ENCODE measurements around the gene RUSF1. TPM values are rescaled to one million over a fixed set of nuclear protein-coding genes. Genes with fewer than 3 reads are reported as not detected.
A peak's percentile ranks its signal among the peaks of the same experiment; 100 is the strongest.
"Not testable (repeated sequence)": the region's sequence is repeated elsewhere in the genome, so short reads cannot be mapped to it uniquely, and the experiment has no call there.

The RUSF1 gene
- total RNA-seq, 2 experiments from 2014 or later: 39.5 to 43.7 TPM

DNA sequence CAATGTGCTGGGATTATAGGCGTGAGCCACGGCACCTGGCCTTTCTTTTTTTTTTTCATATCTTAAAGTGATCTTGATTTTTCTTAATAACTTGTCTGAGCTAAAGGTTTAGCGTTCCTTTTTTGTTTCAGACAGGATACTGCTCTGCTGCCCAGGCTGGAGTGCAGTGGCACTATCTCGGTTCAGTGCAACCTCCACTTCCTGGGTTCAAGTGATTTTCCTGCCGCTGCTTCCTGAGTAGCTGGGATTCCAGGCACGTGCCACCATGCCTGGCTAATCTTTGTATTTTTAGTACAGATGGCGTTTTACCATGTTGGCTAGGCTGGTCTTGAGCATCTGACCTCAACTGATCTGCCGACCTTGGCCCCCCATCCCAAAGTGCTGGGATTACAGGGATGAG, 4.0 kb downstream of the RUSF1 start:
- DNase-seq: no peak
- Mint-ChIP-seq H3K36me3 (ENCODE audit: low read depth) (peaks cover 14% of the 10 kb centered on the region), H3K4me1 (peaks cover 46% of the 10 kb centered on the region), H3K27me3 (no peaks in the 10 kb centered on the region), H3K27ac (no peak overlapping the region), H3K4me3 (no peak overlapping the region), H3K9me3 (no peaks in the 10 kb centered on the region)
- ChIA-PET CTCF (interaction anchor here (1.2 to 1.4 kb wide), 2 partner anchors 9 to 11 kb away, joined by 3 to 4 read pairs; no protein-coding TSS in a partner anchor), POLR2A (no interaction called here)

DNA sequence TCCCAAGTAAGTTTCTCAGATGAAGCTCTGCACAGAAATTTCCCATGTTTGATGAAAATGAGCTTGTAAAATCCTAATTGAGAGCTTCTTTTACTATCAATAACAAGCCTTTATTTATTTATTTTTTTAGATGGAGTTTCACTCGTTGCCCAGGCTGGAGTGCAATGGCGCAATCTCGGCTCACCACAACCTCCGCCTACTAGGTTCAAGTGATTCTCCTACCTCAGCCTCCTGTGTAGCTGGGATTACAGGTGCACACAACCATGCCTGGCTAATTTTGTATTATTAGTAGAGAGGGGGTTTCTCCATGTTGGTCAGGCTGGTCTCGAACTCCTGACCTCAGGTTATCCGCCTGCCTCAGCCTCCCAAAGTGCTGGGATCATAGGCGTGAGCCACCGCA, 4.6 kb downstream of the RUSF1 start:
- H3K4me1 Mint-ChIP-seq: peaks cover 40% of the 10 kb centered on the region

DNA sequence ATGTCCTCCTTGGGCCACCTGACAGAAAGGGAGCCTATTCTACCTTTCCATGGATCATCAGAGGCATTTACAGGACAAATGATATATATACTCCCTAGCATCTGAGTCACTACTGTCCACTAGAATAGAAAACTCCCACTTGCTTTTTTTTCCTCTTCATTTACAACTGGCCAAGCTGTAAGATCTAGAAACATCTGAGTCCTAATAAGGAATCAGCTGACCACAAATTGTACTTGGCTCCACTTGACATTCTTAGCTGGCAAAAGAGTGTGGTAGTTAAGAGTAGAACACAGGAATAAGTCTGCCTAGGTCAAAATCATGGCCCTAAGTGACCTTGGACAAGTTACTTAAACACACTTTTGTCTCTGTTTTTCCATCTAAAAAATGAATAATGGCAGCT, 5.2 kb downstream of the RUSF1 start:
- CTCF ChIA-PET: interaction anchor here (0.6 to 1.4 kb wide), 5 partner anchors 8 to 1052 kb away, joined by 3 to 4 read pairs (median 3); partner anchors contain the start of gene ARMC5
- no peak for DNase-seq
- Mint-ChIP-seq H3K27me3 (no peaks in the 10 kb centered on the region), H3K4me1 (peaks cover 37% of the 10 kb centered on the region), H3K9me3 (no peaks in the 10 kb centered on the region), H3K27ac (no peak overlapping the region), H3K36me3 (ENCODE audit: low read depth) (peaks cover 8% of the 10 kb centered on the region), H3K4me3 (no peak overlapping the region)
- POLR2A ChIA-PET: no interaction called here

More for the DNA sequence above, 4.6 kb downstream of the RUSF1 start:
- CTCF ChIA-PET: interaction anchor here (0.6 to 1.4 kb wide), 5 partner anchors 8 to 1052 kb away, joined by 3 to 4 read pairs (median 3); partner anchors contain the start of gene ARMC5
- peaks cover 11% of the 10 kb centered on the region for H3K36me3 Mint-ChIP-seq (ENCODE audit: low read depth)
- H3K9me3 Mint-ChIP-seq, H3K4me3 Mint-ChIP-seq, H3K27me3 Mint-ChIP-seq, DNase-seq, POLR2A ChIA-PET, H3K27ac Mint-ChIP-seq: not testable (repeated sequence)

DNA sequence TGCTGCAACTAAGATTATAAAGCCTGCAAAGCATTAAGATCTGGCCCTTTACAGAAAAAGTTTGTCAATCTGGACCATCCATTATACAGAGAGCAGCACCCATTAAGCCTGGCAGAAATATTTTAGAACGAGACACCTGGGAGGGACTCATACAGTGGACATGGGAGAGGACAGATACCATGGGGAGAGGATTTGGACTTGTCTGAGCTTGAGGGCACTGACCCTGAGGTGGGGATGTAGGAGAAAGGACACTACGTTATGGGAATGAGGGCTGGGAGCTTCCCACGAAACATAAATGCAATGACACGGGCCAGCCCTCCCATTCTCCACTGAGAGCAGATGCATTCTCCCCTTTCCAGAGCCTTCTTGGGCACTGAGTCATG, 6.2 kb downstream of the RUSF1 start:
- POLR2A ChIA-PET: no interaction called here
- Mint-ChIP-seq H3K27ac (no peak overlapping the region), H3K36me3 (ENCODE audit: low read depth) (peaks cover 8% of the 10 kb centered on the region), H3K4me1 (peaks cover 30% of the 10 kb centered on the region), H3K9me3 (no peaks in the 10 kb centered on the region), H3K4me3 (no peak overlapping the region), H3K27me3 (no peaks in the 10 kb centered on the region)
- CTCF ChIA-PET: interaction anchor here (0.6 to 1.9 kb wide), 6 partner anchors 9 to 198 kb away, joined by 3 to 6 read pairs (median 4); no protein-coding TSS in a partner anchor
- no peak for DNase-seq

DNA sequence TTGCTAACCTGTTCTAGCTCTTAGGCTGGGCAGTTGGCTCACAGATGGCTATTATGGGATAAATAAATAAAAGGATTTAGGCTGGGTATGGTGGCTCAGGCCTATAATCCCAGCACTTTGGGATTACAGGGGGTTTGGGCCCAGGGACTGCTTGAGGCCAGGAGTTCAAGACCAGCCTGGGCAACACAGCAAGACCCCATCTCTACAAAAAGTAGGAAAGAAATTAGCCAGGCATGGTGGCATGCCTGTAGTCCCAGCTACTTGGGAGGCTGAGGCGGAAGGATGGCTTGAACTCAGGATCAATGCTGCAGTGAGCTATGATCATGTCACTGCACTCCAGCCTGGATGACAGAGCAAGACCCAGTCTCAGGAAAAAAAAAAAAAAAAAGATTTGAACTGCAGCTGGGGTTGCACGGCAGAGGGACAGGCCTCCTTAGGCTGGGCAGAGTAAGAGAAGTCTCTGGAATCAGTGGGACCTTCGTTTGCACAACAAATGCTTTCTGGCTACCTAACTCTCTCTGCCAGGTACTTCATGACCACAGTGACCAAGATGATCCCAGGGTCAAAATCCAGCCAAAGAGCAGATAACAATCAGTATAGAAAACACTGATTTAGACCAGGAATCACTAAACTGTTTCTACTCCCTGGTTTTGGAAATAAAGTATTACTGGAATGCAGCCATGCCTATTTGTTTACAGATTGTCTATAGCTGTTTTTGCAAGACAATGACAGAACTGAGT, 6.8 kb downstream of the RUSF1 start:
- ChIA-PET POLR2A (no interaction called here), CTCF (interaction anchor here (0.6 to 1.9 kb wide), 6 partner anchors 9 to 199 kb away, joined by 3 to 6 read pairs (median 4); no protein-coding TSS in a partner anchor)
- H3K36me3 Mint-ChIP-seq (ENCODE audit: low read depth): peaks cover 8% of the 10 kb centered on the region
- no peaks in the 10 kb centered on the region for H3K27me3 Mint-ChIP-seq
- no peak overlapping the region for H3K4me3 Mint-ChIP-seq
- no peaks in the 10 kb centered on the region for H3K9me3 Mint-ChIP-seq
- no peak overlapping the region for H3K27ac Mint-ChIP-seq
- H3K4me1 Mint-ChIP-seq: peaks cover 25% of the 10 kb centered on the region
- DNase-seq: no peak

DNA sequence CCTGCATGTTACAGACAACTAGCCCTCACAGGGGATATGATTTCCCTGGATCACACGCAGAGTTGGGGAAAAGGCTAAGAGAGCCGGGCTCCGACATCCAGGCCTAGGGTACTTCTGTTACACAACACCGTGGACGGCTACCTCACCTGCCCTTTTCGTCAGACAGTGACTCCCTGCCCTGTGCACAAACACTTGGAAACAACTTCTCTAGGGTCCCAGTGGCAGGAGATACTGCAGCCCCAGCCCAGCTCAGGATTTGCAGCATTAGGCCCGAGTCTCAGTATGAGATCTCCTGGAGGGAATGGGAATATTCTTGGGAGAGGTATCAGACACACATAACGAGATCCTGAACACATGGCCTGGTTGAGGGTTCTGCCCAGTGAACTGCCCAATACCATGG, 8.3 kb downstream of the RUSF1 start:
- Mint-ChIP-seq H3K36me3 (ENCODE audit: low read depth) (peaks cover 3% of the 10 kb centered on the region), H3K9me3 (no peaks in the 10 kb centered on the region), H3K27me3 (no peaks in the 10 kb centered on the region), H3K27ac (no peak overlapping the region), H3K4me3 (no peak overlapping the region), H3K4me1 (peaks cover 11% of the 10 kb centered on the region)
- ChIA-PET CTCF (interaction anchor here (1.9 kb wide), 1 partner anchor 11 kb away, joined by 6 read pairs; no protein-coding TSS in a partner anchor), POLR2A (no interaction called here)
- no peak for DNase-seq

DNA sequence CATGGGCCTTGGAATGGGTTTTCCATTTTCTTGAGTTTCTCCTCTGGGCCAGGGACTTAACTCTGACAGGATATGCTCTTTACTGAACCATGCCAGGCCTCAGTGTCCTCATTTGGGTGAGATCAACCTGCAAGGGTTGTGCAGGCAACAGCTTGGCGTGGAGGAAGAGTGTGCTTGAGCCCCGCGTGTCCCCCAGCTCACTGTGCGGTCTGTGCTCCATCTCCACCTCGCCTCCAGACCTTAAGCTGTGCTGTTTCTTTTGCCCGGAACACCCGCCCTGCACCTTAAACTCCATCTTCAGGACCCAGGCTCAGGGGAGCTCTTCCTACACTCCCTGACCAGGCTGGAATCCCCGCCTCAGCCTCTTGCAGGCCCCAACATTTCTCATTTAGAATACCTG, 9.7 kb downstream of the RUSF1 start:
- H3K9me3 Mint-ChIP-seq: no peaks in the 10 kb centered on the region
- no peaks in the 10 kb centered on the region for H3K4me1 Mint-ChIP-seq
- DNase-seq: no peak
- H3K36me3 Mint-ChIP-seq (ENCODE audit: low read depth): no peaks in the 10 kb centered on the region
- H3K4me3 Mint-ChIP-seq: no peak overlapping the region
- no peak overlapping the region for H3K27ac Mint-ChIP-seq
- CTCF ChIA-PET: interaction anchor here (1.3 to 1.8 kb wide), 2 partner anchors 38 to 370 kb away, joined by 3 to 5 read pairs; no protein-coding TSS in a partner anchor
- no peaks in the 10 kb centered on the region for H3K27me3 Mint-ChIP-seq
- POLR2A ChIA-PET: no interaction called here

DNA sequence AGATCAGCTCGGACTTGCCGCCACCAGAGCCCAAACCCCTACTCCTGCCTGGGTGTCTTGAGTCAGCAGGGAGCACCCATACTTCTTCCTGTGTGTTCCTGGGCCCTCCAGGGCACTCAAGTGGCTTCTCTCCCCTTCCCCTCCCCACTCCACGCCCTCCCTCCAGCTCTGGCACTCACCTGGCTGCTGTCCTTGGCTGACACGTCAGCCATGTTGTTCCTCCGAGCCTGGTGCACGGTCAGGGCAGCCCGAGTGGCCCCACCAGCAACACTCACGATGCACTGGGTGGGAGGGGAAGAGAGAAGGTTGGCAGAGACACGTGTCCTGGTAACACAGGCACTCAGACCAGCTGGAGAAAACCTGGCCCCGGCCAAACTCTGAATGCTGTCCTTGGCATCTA, 11.5 kb downstream of the RUSF1 start:
- Mint-ChIP-seq H3K4me1 (no peaks in the 10 kb centered on the region), H3K4me3 (no peak overlapping the region), H3K36me3 (ENCODE audit: low read depth) (peaks cover 3% of the 10 kb centered on the region), H3K9me3 (no peaks in the 10 kb centered on the region), H3K27ac (no peak overlapping the region), H3K27me3 (no peaks in the 10 kb centered on the region)
- no peak for DNase-seq
- POLR2A ChIA-PET: no interaction called here
- CTCF ChIA-PET: interaction anchor here (1.8 to 2.2 kb wide), 2 partner anchors 11 to 36 kb away, joined by 5 to 6 read pairs; partner anchors contain the start of gene RUSF1

DNA sequence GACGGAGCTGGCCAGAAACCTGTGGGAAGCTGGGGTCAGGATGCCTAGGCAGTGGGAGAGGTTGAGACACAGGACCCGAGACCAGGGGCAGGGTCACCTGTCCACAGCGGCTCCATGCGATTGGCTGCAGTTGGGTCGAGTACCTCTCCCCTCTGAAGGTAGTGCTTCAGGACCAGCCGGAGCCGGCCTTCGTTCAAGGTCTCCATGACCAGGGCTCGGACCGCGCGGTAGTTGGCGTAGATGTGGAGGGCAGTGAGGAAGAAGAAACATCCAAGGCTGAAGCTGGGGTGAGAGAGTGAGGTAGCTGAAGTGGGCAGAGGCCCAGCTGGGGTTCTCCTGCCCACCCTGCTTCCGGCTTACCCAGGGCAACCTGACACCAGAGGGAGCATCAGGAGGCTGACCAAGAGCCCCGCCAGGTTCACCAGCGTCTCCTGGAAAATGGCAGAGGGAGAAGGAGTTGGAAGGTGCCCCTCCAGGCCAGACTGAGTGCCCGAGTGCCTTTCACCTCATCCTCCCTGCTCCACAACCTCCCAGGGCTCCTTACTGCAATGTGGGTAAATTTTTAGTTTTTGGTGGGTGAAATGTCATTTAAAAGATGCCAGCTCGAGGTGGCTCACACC, 14.6 kb downstream of the RUSF1 start:
- Mint-ChIP-seq H3K27ac (no peak overlapping the region), H3K27me3 (no peaks in the 10 kb centered on the region), H3K36me3 (ENCODE audit: low read depth) (peaks cover 5% of the 10 kb centered on the region), H3K9me3 (no peaks in the 10 kb centered on the region), H3K4me3 (no peak overlapping the region), H3K4me1 (no peaks in the 10 kb centered on the region)
- POLR2A ChIA-PET: no interaction called here
- CTCF ChIA-PET: interaction anchor here (1.7 kb wide), 1 partner anchor 10 kb away, joined by 4 read pairs; no protein-coding TSS in a partner anchor
- no peak for DNase-seq

DNA sequence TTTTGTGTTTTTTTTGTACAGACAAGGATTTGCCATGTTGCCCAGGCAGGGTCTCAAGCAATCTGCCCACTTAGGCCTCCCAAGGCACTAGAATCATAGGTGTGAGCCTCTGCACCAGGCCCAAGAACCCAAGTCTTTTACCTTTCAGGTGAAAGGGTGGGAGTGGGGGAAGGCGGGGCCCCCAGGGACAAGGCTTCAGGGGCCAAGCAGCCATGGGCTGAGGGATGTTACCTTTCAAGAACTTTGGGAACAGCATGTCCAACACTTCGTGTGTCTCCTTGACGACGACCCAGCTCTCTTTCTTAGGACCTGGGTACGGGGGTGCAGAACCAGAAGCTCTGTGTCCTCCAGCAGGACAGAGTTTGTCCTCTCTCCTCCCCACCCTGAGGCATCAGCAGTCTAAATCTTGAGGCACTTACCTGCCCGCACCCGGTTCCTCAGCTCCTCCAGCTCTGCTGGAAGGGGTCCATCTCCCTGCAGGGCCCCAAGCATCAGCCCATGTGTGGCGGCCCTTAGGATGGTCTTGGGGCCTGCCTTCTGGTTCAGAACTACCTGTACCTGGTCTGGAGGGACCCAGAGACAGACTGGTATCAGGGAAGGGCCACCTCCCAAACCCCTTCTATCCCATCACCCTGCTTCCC, 16.3 kb downstream of the RUSF1 start:
- Mint-ChIP-seq H3K4me3 (no peak overlapping the region), H3K27ac (no peak overlapping the region), H3K9me3 (no peaks in the 10 kb centered on the region), H3K36me3 (ENCODE audit: low read depth) (peaks cover 5% of the 10 kb centered on the region), H3K4me1 (peaks cover 4% of the 10 kb centered on the region), H3K27me3 (no peaks in the 10 kb centered on the region)
- no peak for DNase-seq
- ChIA-PET POLR2A (no interaction called here), CTCF (interaction anchor here (0.7 to 1.3 kb wide), 4 partner anchors 15 to 127 kb away, joined by 3 read pairs; partner anchors contain the start of gene ARMC5)

DNA sequence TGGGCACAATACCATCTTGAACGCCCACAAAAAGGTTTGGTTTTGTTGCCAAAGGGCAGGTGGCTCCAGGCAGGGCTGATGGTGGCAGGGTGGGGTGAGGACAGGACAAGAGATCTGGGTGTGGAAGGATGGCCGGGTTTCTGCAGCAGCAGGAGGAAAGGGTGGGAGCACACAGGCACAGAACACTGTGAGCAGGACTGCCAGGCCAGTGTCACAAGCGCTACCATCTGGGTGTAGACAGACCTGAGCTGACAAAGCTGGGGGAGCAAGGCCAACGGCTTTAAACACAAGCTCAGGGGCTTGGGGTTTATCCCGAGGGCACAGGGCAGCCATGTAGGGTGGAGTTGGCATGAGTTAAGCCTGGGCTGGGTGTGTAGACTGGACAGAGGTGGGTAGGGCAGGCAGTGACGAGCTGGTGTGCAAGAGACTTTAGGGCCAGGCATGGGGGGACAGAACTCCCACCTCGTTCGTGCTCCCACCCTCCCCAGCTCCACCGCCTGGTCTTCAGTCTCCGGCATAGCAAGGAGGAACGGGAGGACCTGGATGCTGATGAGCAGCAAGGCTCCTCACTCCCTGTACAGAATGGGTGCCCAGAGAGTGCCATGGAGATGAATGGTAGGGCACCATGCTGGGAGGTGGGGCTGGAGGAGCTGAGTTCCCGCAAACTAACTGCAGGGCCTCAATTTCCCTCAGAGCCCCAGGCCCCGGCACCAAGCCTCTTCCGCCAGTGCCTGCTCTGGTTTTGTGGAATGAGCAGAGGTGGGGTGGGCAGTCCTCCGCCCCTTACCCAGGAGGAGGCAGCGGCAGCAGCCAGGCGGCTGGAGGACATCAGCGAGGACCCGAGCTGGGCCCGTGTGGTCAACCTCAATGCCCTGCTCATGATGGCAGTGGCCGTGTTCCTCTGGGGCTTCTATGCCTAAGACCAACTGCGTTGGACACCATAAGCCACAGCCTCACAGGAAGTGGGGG, 18.3 kb downstream of the RUSF1 start:
- H3K27me3 Mint-ChIP-seq: peaks cover 6% of the 10 kb centered on the region
- CTCF ChIA-PET: interaction anchor here (1.2 to 1.7 kb wide), 4 partner anchors 11 to 371 kb away, joined by 3 to 6 read pairs (median 4); no protein-coding TSS in a partner anchor
- no peaks in the 10 kb centered on the region for H3K9me3 Mint-ChIP-seq
- no peak for DNase-seq
- H3K4me3 Mint-ChIP-seq: no peak overlapping the region
- peaks cover 6% of the 10 kb centered on the region for H3K4me1 Mint-ChIP-seq
- H3K36me3 Mint-ChIP-seq (ENCODE audit: low read depth): peaks cover 5% of the 10 kb centered on the region
- POLR2A ChIA-PET: no interaction called here
- H3K27ac Mint-ChIP-seq: peak overlapping the region; percentile 63

DNA sequence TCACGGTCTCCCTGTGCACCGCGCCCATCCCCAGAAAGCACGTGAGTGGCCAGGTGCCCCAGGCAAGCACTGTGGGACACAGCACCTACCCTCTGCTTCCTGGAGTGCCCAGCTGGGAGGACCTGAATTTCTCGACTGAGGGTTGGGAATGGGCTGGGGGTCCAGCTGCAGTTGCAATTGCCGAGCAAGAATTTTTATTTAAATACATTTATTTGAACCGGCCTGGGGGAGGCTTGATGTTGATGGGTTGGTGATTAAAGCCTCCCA, 19.0 kb downstream of the RUSF1 start:
- H3K36me3 Mint-ChIP-seq (ENCODE audit: low read depth): peaks cover 5% of the 10 kb centered on the region
- ChIA-PET POLR2A (no interaction called here), CTCF (interaction anchor here (1.6 to 2.1 kb wide), 3 partner anchors 10 to 372 kb away, joined by 4 to 6 read pairs (median 4); no protein-coding TSS in a partner anchor)
- no peak for DNase-seq
- peak overlapping the region; percentile 41 for H3K4me3 Mint-ChIP-seq
- peaks cover 6% of the 10 kb centered on the region for H3K4me1 Mint-ChIP-seq
- H3K27me3 Mint-ChIP-seq: peaks cover 6% of the 10 kb centered on the region
- no peaks in the 10 kb centered on the region for H3K9me3 Mint-ChIP-seq
- peak overlapping the region; percentile 13 for H3K27ac Mint-ChIP-seq

Data from activated CD4-positive, alpha-beta T cell treated with anti-CD3 and anti-CD28 coated beads, Interleukin-2, amount 10 ng/mL, durations not matched to agents 7 days and 5 days (primary cell).